GM12878 (cell line): ENCODE measurements around the gene MRPS21. TPM values are rescaled to one million over a fixed set of nuclear protein-coding genes. Genes with fewer than 3 reads are reported as not detected.
A peak's percentile ranks its signal among the peaks of the same experiment; 100 is the strongest.

Source experiments
- ATAC-seq: fragments of 200-7000 bp; cut with Tn5 transposase; 3 replicates; pipeline ENCODE4 v1.9.1; 2020; ENCODE audit warnings: mild to moderate bottlenecking, moderate library complexity
- BruUV-seq: library from RNA; stranded (reverse); fragments of 400-500 nt; replicated peaks from 2 replicates; lab custom pipeline; 2021; lab: Mats Ljungman, UMichigan
- CTCF ChIA-PET: fragments of 300-600 bp; sonication (Branson Sonifier 250); formaldehyde crosslinking; extraction: SDS; loops from one replicate; lab custom pipeline; 2021; ENCODE audit warnings: inconsistent platforms; lab: Yijun Ruan, JAX
- POLR2A ChIA-PET: fragments of 350-600 bp; formaldehyde crosslinking; extraction: SDS; loops from one replicate; lab custom pipeline; 2021; ENCODE audit warnings: inconsistent platforms; lab: Charles Lee
- RAD21 ChIA-PET: fragments of 300-600 bp; sonication (Branson Sonifier 250); formaldehyde crosslinking; loops from one replicate; lab custom pipeline; 2023; ENCODE audit warnings: antibody characterized with exemption; ENCODE audit not compliant: unreplicated experiment; lab: Charles Lee
- SMC1A ChIA-PET: fragments of 300-600 bp; sonication (Branson Sonifier 250); formaldehyde crosslinking; loops from one replicate; lab custom pipeline; 2023; ENCODE audit not compliant: unreplicated experiment, uncharacterized antibody; lab: Charles Lee
- DNase-seq: peaks from one replicate; pipeline ENCODE4 v3.0.0-alpha.2; 2011; ENCODE audit warnings: low read depth, low spot score
- FAIRE-seq: peaks from 3 replicates; lab custom pipeline; 2011; peaks lifted over from hg19 to GRCh38; lab: Jason Lieb, UNC
- H2AFZ ChIP-seq: 2 replicates; pipeline ENCODE4 v1.6.0; 2011; ENCODE audit warnings: low read depth, low read length, control low read depth; ENCODE audit not compliant: control insufficient read depth
- H3K27ac ChIP-seq: 2 replicates; pipeline ENCODE4 v1.5.1; 2011; ENCODE audit warnings: control low read depth; ENCODE audit not compliant: control insufficient read depth, insufficient read depth
- H3K27me3 ChIP-seq, 2 experiments: replicated peaks in 1 of 2; 2 replicates each; pipeline versions ENCODE4 v1.6.0 to v1.6.1; 2011; ENCODE audit warnings: low read length in 1 of 2; ENCODE audit not compliant: control insufficient read depth in 2 of 2, insufficient read depth in 2 of 2
- H3K36me3 ChIP-seq, 2 experiments: 2 replicates each; pipeline ENCODE4 v1.5.1; 2011; ENCODE audit warnings: low read length in 1 of 2; ENCODE audit not compliant: control insufficient read depth in 2 of 2, insufficient read depth in 2 of 2
- H3K4me1 ChIP-seq: 2 replicates; pipeline ENCODE4 v1.6.1; 2011; ENCODE audit warnings: mild to moderate bottlenecking, low read length, moderate library complexity, mixed read lengths; ENCODE audit not compliant: control insufficient read depth, insufficient read depth
- H3K4me2 ChIP-seq: 2 replicates; pipeline ENCODE4 v1.6.0; 2011; ENCODE audit warnings: control low read depth; ENCODE audit not compliant: control insufficient read depth, insufficient read depth
- H3K4me3 ChIP-seq: fragments of 200-600 bp; sonication (generic); 2 replicates; pipeline ENCODE4 v1.5.1; 2016
- H3K79me2 ChIP-seq: 2 replicates; pipeline ENCODE4 v1.6.0; 2011; ENCODE audit warnings: low read length; ENCODE audit not compliant: control insufficient read depth, insufficient read depth
- H3K9ac ChIP-seq: 2 replicates; pipeline ENCODE4 v1.8.0; 2011; ENCODE audit warnings: low read length, control low read depth, mixed read lengths; ENCODE audit not compliant: control insufficient read depth, insufficient read depth
- H3K9me3 ChIP-seq: replicated peaks from 3 replicates; pipeline ENCODE4 v1.5.1; 2011; ENCODE audit warnings: mild to moderate bottlenecking, low read length; ENCODE audit not compliant: control insufficient read depth, insufficient read depth
- H4K20me1 ChIP-seq: 2 replicates; pipeline ENCODE4 v1.6.0; 2011; ENCODE audit not compliant: control insufficient read depth, insufficient read depth
- BHLHE40 ChIP-seq, 2 experiments: fragments of 450-650 bp in 1 of 2; IDR thresholded peaks; 2 replicates each; pipeline ENCODE4 v1.6.1; 2011 to 2017; ENCODE audit warnings: low read depth in 2 of 2, borderline replicate concordance in 1 of 2, improper control_type of control experiment in 1 of 2, low read length in 1 of 2, mild to moderate bottlenecking in 1 of 2
- FOS ChIP-seq: IDR thresholded peaks from 3 replicates; pipeline ENCODE4 v1.6.1; 2011; ENCODE audit warnings: borderline replicate concordance; ENCODE audit not compliant: insufficient read length; ENCODE audit errors: extremely low read depth
- HCFC1 ChIP-seq: fragments of 150-350 bp; IDR thresholded peaks from 2 replicates; pipeline ENCODE4 v1.6.1; 2014; ENCODE audit warnings: low read length
- HDGF ChIP-seq: fragments of 450-650 bp; IDR thresholded peaks from 2 replicates; pipeline ENCODE4 v1.6.1; 2016; ENCODE audit warnings: antibody characterized with exemption
- MTA3 ChIP-seq: IDR thresholded peaks from 2 replicates; pipeline ENCODE4 v1.6.1; 2012; ENCODE audit warnings: low read length, inconsistent platforms, borderline replicate concordance
- MYB ChIP-seq: fragments of 150-350 bp; IDR thresholded peaks from 2 replicates; pipeline ENCODE4 v1.6.1; 2014; ENCODE audit warnings: mild to moderate bottlenecking, low read depth, low read length, borderline replicate concordance
- RELA ChIP-seq: fragments of 450-650 bp; IDR thresholded peaks from 2 replicates; pipeline ENCODE4 v1.8.0; 2014; ENCODE audit warnings: borderline replicate concordance; ENCODE audit not compliant: partially characterized antibody
- SIN3A ChIP-seq: IDR thresholded peaks from 2 replicates; pipeline ENCODE4 v1.6.1; 2012; ENCODE audit warnings: low read depth, low read length, improper control_type of control experiment
- SKIL ChIP-seq: fragments of 450-650 bp; IDR thresholded peaks from 2 replicates; pipeline ENCODE4 v1.6.1; 2017; ENCODE audit warnings: mild to moderate bottlenecking, low read depth, inconsistent platforms; ENCODE audit not compliant: poor library complexity, severe bottlenecking
- SP1 ChIP-seq: IDR thresholded peaks from one replicate; pipeline ENCODE4 v1.6.1; 2011; ENCODE audit warnings: low read depth, low read length
- SUZ12 ChIP-seq: fragments of 200-600 bp; sonication (generic); IDR thresholded peaks from one replicate; pipeline ENCODE4 v1.6.1; 2018; ENCODE audit warnings: antibody characterized with exemption, mild to moderate bottlenecking; ENCODE audit not compliant: unreplicated experiment
- TCF3 ChIP-seq: IDR thresholded peaks from 2 replicates; pipeline ENCODE4 v1.6.1; 2012; ENCODE audit warnings: low read depth, mild to moderate bottlenecking, low read length, borderline replicate concordance; ENCODE audit not compliant: insufficient read depth
- WGBS: methylation state at CpG from one replicate; pipeline ENCODE4 v1.1.6; 2016; ENCODE audit warnings: low lambda C conversion rate; ENCODE audit not compliant: insufficient replicate concordance, insufficient coverage; ENCODE audit errors: missing lambda C conversion rate; 5-methylcytosine and 5-hydroxymethylcytosine counted together
- in situ Hi-C: fragments of 300-500 bp; cut with MboI; formaldehyde crosslinking; loops from 9 replicates; pipeline ENCODE4 v1.14.3; 2018; ENCODE audit warnings: mixed read lengths
- intact Hi-C: fragments of 100-400 bp; cut with micrococcal nuclease; formaldehyde crosslinking; loops from one replicate; pipeline ENCODE4 v1.14.2; 2022; ENCODE audit not compliant: unreplicated experiment
- polyA plus RNA-seq, 11 experiments: library from polyadenylated mRNA; depleted of rRNA in 4 of 11; unstranded in 6 of 11; stranded (reverse) in 5 of 11; fragments of >200 nt; fragmentation: Nextera tagmentation in 4 of 11; fragmentation: Illumina TruSeq in 1 of 11; extraction: Ambion mirVana in 4 of 11; extraction: Trizol in 1 of 11; gene quantifications; 1 replicate in 1 of 11; 2 replicates in 10 of 11; pipeline versions ENCODE4 v1.2.1 to v1.2.3, GENCODE V29; 2011 to 2016; ENCODE audit warnings: inconsistent platforms in 2 of 11, missing spikeins in 2 of 11, low read depth in 1 of 11
- total RNA-seq, 4 experiments: library from RNA; depleted of rRNA in 3 of 4; stranded (reverse); fragments of >200 nt in 3 of 4; fragmentation: Illumina TruSeq in 1 of 4; extraction: Trizol in 1 of 4; gene quantifications; 2 replicates each; pipeline versions ENCODE4 v1.2.1 to v1.2.3, GENCODE V29; 2013 to 2021
- TF ChIP-seq, protein P1 (sequence below): fragments of 450-650 bp; IDR thresholded peaks from 2 replicates; pipeline ENCODE4 v1.6.1; 2016; ENCODE audit warnings: mild to moderate bottlenecking
- TF ChIP-seq, protein P2 (sequence below): fragments of 450-650 bp; IDR thresholded peaks from 2 replicates; pipeline ENCODE4 v1.6.1; 2017; ENCODE audit warnings: mild to moderate bottlenecking

MRPS21 gene
- total and polyA plus RNA-seq, 10 of the 15 experiments (the other 5 are each of a cell fraction or from before 2014, with no cell fraction given), result 69.4 to 275 (median 103) TPM

GRCh38 chr1:150302338-150302737 lies 8.7 kb downstream of the MRPS21 start:
- SMC1A ChIA-PET, result no interaction called here
- Histone ChIP-seq H3K9me3 (no peaks in the 10 kb centered on the region), H3K27me3 (no peaks in the 10 kb centered on the region), H3K36me3 (peaks cover 0 to 5% of the 10 kb centered on the region in 2 experiments; a peak in 1 of 4 replicates), H3K4me2 (no peak overlapping the region), H3K27ac (no peak overlapping the region), H2AFZ (no peak overlapping the region), H3K4me3 (no peak overlapping the region), H3K79me2 (no peaks in the 10 kb centered on the region), H3K4me1 (no peaks in the 10 kb centered on the region), H3K9ac (no peak overlapping the region), H4K20me1 (no peaks in the 10 kb centered on the region)
- WGBS, result 98% methylated on average over 6 of the region's 6 CpGs
- RAD21 ChIA-PET, result no interaction called here
- FAIRE-seq (no peak), ATAC-seq (no peak), DNase-seq (no peak)
- intact Hi-C loops, result no loop called here
- in situ Hi-C loops, result no loop called here
- POLR2A ChIA-PET, result interaction anchor here (0.5 to 1.1 kb wide), 3 partner anchors 9 to 755 kb away, joined by 3 to 4 read pairs (median 4); no protein-coding TSS in a partner anchor
- TF ChIP-seq SP1 (no peak), TCF3 (no peak), SUZ12 (no peak), SKIL (no peak), FOS (no peak), MYB (no peak), RELA (no peak), MTA3 (no peak), HCFC1 (no peak), BHLHE40 (IDR thresholded peaks at IDR 0.05; ENCODE audit: borderline replicate concordance in 1 of 2, low read depth in 2 of 2, low read length in 1 of 2) (no peak), SIN3A (no peak), HDGF (no peak)
- TF ChIP-seq, protein P1, sequence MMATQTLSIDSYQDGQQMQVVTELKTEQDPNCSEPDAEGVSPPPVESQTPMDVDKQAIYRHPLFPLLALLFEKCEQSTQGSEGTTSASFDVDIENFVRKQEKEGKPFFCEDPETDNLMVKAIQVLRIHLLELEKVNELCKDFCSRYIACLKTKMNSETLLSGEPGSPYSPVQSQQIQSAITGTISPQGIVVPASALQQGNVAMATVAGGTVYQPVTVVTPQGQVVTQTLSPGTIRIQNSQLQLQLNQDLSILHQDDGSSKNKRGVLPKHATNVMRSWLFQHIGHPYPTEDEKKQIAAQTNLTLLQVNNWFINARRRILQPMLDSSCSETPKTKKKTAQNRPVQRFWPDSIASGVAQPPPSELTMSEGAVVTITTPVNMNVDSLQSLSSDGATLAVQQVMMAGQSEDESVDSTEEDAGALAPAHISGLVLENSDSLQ, result no peak
- TF ChIP-seq, protein P2, sequence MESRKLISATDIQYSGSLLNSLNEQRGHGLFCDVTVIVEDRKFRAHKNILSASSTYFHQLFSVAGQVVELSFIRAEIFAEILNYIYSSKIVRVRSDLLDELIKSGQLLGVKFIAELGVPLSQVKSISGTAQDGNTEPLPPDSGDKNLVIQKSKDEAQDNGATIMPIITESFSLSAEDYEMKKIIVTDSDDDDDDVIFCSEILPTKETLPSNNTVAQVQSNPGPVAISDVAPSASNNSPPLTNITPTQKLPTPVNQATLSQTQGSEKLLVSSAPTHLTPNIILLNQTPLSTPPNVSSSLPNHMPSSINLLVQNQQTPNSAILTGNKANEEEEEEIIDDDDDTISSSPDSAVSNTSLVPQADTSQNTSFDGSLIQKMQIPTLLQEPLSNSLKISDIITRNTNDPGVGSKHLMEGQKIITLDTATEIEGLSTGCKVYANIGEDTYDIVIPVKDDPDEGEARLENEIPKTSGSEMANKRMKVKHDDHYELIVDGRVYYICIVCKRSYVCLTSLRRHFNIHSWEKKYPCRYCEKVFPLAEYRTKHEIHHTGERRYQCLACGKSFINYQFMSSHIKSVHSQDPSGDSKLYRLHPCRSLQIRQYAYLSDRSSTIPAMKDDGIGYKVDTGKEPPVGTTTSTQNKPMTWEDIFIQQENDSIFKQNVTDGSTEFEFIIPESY, result no peak
- BruUV-seq, result TSS peak; percentile 25
- CTCF ChIA-PET, result no interaction called here
